GM18511 (cell line): ENCODE measurements around the gene UFC1.
A peak's percentile ranks its signal among the peaks of the same experiment; 100 is the strongest.

Experiments used
- ATAC-seq: cut with Tn5 transposase; IDR thresholded peaks from one replicate; pipeline ENCODE4 v1.9.1; 2021; ENCODE audit warnings: mild to moderate bottlenecking, moderate library complexity; ENCODE audit not compliant: unreplicated experiment

Gene UFC1

DNA sequence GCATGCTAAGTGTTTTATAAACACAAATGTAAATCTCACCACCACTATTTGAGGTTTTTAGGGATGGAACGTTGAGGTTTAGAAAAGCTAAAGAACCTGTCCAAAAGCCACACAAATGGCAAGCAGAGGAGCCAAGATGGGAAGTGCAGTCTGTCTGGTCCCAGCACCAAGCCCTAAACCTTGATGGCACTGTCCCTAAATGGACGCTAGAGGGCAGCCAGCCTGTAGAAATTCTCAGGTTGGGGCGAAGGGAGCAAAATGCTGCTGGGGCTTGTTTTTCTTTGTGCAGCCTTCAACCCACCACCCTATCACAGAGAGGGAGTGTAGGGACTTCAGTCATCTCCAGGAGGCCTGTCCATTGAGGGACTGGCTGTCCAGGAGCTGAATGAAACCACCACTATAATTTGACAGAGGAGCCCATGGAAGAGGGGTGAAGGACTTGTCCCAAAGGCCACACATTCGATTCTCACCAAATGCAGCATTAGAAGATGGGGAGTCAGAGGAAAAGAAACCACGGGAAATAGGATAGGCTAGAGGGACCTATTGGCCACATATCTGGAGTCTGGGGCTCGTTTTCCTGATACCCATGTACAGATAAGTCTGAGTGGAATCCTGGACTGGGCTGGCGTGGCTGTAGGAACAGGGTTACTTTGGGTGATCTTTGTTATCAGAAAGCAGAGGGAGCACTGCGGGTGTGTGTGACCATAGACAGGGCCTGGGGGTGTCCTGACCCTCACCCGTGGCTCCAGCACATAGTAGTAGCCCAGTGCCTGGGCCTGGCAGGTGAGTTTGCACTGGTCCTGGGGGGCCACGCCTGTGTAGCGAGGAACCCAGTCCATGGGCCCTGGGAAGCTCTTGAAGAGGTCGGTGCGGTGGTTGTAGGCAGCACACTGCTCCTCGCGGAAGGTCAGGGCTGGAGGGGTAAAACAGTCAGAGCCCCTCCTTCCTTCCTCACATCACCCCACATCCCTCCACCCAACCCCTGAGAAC lies 39.0 kb downstream of the UFC1 start:
- peak; percentile 73 for ATAC-seq

DNA sequence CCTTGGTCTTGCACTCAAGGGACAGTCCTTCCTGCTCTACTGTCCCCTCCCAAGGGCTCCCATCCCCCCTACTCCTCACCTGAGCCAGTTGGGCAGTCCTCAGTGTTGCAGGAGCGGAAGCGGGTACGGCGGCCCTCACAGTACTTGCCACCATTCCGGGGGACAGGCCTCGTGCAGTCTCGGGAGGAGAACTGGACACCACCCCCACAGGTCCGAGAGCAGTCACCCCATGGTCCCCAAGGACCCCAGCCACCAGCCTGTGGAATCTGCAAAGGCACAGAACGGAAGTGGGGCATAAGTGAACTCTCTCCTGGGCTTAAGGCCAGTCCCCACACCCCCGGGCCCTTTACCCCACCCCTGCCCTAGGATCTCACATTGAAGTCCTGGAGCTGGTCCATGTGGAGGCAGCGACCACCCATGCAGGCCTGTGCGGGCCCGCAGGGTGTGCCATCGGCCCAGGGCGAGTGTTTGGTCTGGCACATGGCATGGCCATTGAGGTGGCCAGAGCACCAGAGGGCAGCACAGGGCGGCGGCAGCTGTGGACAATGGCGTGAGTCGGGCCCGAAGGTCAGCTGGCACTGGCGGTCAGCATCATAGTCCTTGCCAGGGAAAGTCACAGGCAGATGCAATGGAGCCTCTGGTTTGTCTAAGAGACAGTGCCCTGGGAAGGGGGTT lies 39.9 kb downstream of the UFC1 start:
- no peak for ATAC-seq

DNA sequence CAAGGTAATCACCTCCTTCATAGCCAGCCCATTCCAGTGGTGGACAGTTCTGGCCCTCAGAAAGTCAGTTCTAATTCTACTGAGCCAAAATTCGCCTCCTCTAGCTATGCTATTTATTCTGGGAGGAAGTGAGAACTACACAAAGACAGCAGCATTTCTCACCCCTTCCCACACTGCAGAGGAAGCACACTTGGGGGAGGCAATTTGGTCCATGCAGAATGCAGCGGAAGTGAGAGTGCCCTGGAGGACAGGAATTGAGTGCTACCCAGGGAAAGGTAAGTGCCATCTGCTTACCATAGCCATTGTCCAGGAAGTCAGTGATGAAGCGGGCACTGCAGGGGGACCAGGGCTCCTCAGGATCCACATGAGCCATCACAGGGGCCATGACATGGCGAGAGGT lies 41.4 kb downstream of the UFC1 start:
- peak; percentile 68 for ATAC-seq

DNA sequence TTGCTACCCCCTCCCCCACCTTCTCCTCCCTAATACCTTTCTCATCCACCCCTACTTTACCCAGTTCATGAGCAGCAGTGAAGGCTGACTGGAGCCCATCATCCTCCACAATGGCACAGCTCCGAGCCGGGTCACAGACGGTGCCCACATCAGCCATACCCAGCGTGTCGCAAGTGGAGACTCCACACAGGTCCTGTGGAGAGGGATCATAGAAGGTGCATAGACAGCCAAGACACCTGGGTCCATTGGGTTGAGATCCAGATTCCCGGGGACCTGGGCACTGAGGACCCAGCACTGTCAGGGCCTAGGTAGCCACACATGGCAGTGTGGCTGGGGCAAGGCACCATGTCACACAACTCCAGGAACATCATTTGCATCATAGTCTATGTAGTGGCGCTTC lies 42.3 kb downstream of the UFC1 start:
- ATAC-seq, result no peak

DNA sequence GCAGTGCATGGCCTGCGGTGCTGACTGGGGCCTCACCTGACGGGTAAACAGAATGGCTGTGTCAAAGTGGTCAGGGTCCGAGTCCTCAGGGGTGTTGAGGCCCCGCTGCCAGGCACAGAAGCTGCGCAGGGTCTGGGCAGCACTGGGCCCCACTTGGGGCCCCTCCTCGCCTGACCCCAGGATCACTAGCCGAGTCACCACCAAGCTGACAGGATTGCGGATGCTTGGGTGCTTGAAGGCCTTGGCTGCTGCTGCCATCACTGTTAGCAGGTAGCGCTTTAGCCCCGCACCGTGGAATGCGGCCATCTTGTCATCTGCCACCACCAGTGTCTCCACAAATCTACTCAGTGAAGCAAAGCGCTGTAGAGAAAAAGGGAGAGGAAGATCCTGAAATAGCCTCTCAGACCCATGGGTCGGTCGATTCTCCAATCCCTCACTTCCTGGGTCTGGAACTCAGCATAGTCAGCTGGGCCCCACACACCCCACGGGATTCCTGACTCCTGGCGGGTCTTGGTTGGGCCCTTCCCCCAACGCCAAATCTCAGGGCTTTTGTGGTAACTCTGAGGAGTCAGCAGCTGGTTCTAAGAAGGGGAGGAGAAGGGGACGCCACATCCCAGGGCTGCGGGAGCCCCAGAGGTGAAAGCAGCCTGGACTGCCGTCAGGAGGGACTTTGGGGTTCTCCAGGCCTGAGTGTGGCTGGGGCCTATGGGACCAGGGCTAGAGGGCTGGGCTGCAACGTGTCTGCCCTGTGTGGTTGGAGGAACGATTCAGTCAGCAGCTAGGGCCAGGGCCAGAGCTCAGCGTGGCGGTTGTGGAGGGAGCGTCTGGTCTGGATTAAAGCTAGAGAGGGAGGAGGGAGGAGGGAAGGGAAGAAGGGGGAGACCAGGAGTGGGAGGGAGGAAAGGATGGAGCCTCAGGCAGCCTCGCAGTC lies 43.0 kb downstream of the UFC1 start:
- no peak for ATAC-seq

DNA sequence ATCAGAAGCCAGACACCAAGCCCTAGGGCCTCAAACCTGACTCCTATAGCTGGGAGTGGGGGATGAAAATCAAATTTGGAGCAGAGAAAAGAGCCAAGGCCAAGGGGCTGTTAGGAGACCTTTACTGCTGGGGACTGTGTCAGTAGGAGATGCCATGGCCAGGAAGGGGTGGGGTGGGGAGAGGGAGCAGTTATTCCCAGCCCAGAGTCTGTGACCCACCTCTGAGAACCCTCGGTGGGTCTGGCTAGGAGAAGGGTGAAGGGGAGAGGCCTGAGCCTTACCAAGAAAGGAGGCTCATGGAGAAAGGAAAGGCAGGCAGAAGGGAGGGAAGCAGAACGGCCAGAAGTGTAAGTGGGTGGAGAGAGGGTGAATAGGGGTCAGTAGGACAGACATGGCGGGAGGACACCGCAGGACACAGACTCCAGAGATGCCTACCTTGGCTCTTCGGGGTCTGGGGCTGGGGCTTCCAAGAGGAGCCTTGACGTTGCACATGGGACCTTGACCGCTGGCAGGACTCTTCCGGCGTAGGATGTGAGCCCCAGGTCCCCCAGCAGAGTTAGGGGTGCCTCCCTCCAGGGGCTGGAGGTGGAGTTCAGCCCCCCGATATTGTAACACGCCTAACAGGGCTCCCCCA lies 43.9 kb downstream of the UFC1 start:
- no peak for ATAC-seq

DNA sequence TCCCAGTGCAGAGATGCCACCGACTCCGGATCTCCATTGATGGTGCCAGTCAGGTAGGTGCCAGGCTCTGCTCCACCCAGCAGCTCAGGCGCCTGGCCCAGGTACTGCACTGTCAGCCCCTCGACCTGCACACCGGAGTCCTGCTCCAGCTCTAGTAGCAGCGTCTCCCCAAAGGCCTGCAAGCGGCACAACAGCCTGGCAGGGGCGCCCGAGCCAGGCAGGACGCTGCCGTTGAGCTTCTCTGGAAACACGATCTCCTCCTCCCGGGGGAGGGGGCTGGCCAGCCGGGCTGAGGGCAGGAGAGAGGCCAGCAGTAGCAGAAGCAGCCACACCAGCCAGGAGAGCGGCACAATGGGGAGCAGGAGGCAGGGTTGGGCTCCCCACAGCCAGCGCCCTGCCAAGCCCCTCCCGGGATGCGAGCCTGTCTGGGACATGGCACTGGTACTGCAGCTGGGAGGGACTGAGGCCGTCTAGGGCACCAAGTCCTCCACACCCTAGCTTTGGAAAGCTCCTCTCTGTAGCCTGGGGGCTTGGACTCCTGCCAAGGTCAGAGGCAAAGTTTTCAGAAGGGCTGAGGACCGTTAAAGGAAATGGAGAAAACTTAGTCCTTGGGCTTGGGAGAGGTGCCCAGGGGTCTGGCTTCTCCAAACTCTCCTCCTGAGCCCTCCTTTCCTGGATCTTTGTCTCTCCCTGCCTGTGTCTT lies 44.6 kb downstream of the UFC1 start:
- ATAC-seq, result no peak

DNA sequence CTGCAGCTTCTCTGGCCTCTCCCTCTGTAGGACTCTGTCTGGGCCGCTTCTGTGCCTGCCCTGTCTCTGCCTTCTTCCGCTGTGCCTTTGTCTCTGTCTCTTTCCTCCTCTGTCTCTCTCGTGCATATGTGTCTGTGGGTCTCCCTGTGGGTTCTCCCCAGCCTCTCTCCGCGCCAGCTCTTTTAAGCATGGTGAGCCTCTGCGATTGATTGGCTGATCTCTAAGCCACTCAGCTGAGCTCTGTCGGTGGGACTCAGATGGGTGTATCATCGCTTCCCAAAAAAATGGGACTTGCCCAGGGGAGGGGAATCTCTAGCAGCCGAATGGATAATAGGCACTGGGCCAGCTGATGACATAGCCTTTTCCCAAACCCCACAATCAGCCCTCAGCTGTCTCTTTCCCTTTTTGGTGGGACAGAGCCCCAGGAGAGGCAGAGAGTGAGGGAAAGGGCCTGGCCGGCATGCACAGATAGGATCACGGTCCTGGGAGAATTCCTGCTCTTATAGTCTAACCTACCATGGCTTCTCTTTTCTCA lies 45.2 kb downstream of the UFC1 start, which contains the start of gene ADAMTS4:
Gene ADAMTS4 (minus strand): TSS at position 158 of the 535 bp plus-strand sequence. CDS start 427 bp downstream, outside the sequence.
- no peak for ATAC-seq

DNA sequence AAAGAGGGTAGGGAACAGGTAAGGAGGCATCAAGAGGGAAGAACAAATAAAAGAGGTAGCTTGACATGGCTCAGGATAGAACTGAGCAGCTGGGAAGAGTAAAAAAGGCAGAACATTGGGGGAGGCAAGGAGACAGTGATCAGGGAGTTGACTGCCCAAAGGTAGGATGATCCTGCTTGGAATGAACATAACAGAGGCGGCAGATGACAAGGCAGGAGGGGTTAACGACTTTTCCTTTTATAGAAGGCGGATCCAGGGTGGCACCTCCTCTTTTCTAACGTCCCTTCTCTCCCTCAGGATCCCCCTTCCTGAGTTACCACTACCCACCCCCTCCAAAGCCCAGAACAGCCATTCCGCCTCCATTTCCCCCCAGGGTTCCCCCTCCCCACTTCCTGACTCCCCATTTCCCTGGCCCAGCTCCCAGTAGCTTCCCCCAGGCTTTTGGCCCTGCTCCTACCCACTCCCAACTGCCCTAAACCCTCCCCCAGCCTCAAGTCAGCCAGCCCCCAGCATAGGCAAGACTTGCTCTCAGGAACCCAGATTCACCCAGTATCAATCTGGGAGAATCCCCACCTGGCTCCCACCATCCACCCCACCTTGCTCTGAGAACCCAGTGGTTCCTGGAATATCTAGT lies 45.8 kb downstream of the UFC1 start:
- ATAC-seq, result no peak

DNA sequence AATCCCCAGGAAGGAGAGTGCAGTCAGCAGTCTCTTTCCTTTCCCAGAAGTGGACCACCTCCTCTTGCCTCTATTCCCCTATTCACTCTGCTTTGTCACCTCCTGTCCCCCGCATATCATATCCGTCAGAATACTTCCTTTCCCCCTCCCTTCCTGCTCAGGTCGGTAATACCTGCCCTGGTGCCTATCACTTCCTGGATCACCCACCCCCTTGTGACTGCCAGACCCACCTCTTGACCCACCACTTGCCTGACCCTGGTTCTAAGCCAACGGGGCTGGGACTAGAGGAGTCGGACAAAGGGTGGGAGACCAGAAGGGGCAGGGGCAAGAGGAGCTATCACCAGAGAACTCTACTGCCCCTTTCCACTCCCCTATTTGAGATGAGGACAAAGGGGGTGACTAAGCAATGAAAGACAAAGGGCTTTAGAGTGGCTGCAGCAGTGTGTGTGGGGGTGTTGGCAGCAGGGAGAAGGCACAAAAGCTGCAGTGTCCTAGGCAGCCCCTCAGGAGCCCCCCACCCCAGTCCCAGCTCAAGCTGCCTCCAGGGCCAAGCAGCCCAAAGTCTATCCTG lies 46.7 kb downstream of the UFC1 start:
- no peak for ATAC-seq

DNA sequence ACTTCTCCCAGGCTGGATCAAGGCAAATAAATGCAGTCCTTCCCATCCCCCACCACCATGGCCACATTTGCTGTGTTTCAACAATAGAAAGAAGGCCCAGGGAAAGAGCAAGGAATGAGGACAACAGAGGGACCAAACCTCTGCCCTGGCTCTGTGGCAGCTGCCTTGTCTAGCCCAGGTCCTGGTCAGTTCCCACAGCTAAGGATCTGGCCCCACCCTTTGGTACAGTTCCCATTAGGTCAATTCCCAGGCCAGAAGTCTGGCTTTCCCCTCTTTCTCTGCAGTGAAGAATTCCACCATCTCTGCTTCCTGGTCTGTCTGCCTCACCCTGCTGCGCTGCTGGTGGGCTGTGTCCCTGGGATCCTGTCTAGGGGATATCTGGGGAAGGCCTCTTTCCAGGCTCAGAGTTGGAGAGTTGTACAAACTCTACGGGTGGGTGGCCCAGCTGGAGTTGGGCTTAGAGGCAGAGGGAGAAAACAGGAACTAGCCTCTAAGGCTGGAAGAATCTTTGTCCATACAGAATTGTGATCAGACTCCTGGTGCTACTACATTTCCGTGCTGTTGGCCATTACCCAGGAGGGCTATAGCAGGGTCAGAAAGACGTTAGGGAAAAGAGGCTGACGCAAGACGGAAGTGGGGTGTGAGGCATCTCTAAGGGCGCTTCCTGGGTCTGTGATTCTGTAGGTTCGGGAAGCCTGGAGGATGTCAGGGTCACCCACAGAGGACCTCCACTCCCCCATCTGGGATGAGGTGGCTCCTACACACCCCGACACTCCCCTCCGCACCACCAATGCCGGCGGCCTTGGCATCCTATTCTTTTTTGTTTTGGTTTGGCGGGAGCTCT lies 47.4 kb downstream of the UFC1 start:
- no peak for ATAC-seq

DNA sequence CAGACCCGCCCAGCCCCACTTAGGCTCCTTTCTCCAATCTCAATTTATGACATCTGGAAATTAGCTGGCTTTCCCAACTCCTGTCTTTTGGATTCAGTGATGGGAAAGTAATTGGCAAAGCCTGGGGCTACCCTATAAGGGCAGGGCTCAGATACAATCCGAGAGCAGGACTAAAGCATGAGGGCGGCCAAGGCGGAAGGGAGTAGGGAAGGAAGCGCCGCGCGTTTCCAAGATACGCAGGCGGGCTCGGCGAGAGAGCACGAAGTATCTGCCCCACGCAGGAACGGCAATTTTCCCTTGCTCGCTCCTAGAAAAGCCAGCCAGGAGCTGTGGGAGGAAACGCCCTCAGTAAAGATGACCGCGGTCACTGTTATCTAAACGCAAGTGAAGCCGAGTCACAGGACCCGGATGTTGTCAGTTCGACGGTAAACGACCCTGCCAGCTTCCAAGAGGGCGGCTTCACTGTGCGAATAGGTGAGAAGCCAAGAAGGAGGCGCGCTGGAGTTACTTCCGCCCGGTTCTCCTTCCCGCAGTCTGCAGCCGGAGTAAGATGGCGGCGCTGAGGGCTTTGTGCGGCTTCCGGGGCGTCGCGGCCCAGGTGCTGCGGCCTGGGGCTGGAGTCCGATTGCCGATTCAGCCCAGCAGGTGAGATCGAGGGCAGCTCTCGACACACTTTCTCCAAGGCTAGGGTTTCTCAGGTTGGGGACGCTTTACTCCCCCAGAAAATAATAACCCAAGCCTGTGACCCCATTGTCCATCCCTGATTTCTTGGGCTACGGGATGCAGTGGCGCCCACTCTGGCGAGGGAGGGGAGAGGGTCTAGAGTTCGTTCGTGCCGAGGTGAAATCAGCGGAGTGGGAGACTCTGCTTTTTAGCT lies 48.3 kb downstream of the UFC1 start, which contains the start of gene NDUFS2:
Gene NDUFS2 (plus strand): TSS at position 532 of the 877 bp plus-strand sequence. CDS start 19 bp downstream, at position 551.
- ATAC-seq, result peak; percentile 99

DNA sequence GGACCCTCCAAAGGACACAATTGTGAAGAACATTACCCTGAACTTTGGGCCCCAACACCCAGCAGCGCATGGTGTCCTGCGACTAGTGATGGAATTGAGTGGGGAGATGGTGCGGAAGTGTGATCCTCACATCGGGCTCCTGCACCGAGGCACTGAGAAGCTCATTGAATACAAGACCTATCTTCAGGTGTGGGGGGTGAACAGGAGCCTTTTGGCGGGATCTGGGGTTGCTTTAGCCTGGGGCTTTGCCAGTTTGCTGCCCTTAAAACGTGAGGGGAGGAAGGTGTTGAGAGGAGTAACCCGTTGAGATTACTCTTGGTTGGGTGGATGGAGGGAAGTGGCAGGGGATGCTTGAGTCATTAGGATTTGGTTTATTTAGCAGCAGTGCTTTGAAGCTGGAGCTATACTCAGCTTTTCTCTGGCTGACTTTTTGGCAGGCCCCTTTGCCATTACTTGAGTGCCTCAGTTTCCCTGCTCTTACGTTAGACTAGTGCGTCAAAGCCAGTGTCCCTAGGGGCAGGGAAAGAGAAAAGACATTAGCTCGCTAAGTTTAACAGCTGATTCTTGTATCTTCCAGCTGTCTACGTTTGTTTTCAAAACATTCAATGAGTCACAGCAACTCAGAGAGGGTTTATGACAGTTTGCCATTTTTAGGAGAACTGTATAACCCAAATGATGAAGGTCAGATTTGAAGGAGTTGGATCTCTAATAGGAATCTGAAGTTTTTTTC lies 52.8 kb downstream of the UFC1 start:
- ATAC-seq, result no peak

DNA sequence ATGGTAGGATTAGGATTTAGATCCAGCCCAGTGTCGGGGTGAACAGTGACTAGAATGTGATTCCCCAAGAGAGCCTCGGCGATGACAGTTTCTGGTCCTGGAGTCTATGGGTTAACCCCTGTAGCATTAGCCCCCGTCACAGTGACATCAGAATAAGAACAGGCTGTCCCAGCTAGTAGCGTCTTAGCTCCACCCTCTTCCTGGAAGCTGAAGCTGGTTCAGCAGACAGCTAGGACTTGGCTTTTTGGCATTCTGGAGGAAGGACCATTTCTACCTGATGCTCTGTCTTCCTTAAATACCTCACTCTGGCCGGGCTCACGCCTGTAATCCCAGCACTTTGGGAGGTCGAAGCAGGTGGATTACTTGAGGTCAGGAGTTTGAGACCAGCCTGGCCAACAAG lies 53.4 kb downstream of the UFC1 start:
- ATAC-seq, result no peak
